Prostate gland (tissue), 2 donors: ENCODE measurements around the gene ARHGAP6. TPM values are rescaled to one million over a fixed set of nuclear protein-coding genes. Genes with fewer than 3 reads are reported as not detected.

ENCODE experiments used
- DNase-seq: peaks from one replicate; pipeline ENCODE4 v3.0.0-alpha.2; 2019; ENCODE audit warnings: low spot score
- H3K27ac ChIP-seq, 2 donors: fragments of 200-600 bp; sonication (generic); 2 replicates each; pipeline ENCODE4 v1.5.1; 2017 to 2019
- H3K27me3 ChIP-seq: fragments of 200-600 bp; sonication (generic); replicated peaks from 2 replicates; pipeline ENCODE4 v1.5.1; 2019; ENCODE audit not compliant: insufficient read depth
- H3K36me3 ChIP-seq, 2 donors: fragments of 200-600 bp; sonication (generic); 1 replicate in 1 of 2; 2 replicates in 1 of 2; pipeline versions ENCODE4 v1.5.1 to v1.8.1; 2017 to 2019
- H3K4me1 ChIP-seq: fragments of 200-600 bp; sonication (generic); replicated peaks from 2 replicates; pipeline ENCODE4 v1.5.1; 2019
- H3K4me3 ChIP-seq, 2 donors: fragments of 200-600 bp; sonication (generic); 2 replicates each; pipeline ENCODE4 v1.5.1; 2017 to 2019
- H3K9me3 ChIP-seq: fragments of 200-600 bp; sonication (generic); 2 replicates; pipeline ENCODE4 v1.5.1; 2017
- POLR2A ChIP-seq: fragments of 450-650 bp; IDR thresholded peaks from one replicate; pipeline ENCODE4 v1.6.1; 2016; ENCODE audit warnings: antibody characterized with exemption, mild to moderate bottlenecking
- POLR2AphosphoS5 ChIP-seq: sonication (generic); formaldehyde crosslinking; IDR thresholded peaks from one replicate; pipeline ENCODE4 v1.6.1; 2017; ENCODE audit warnings: antibody characterized with exemption
- WGBS: methylation state at CpG from one replicate; pipeline ENCODE4 v1.1.5; 2018; 5-methylcytosine and 5-hydroxymethylcytosine counted together
- intact Hi-C: fragments of 100-400 bp; cut with DNase I; formaldehyde crosslinking; loops from one replicate; pipeline ENCODE4 v1.14.2; 2022
- total RNA-seq, 2 donors: library from RNA; depleted of rRNA; stranded (reverse); fragments of >200 nt; gene quantifications; one replicate each; pipeline ENCODE4 v1.1.0, GENCODE V29; 2016
- TF ChIP-seq, protein P1 (sequence below), 4 experiments: fragments of 200-600 bp in 2 of 4; fragments of 450-650 bp in 2 of 4; sonication (generic) in 2 of 4; IDR thresholded peaks; 1 replicate in 3 of 4; 2 replicates in 1 of 4; pipeline ENCODE4 v1.5.1; 2016 to 2019; ENCODE audit warnings: antibody characterized with exemption in 4 of 4, mild to moderate bottlenecking in 2 of 4, moderate library complexity in 2 of 4

The ARHGAP6 gene
- total RNA-seq, 2 donors from 2014 or later = 72.6 to 73.7 TPM

- DNase-seq = no peak
- no peaks in the 10 kb centered on the region for H3K27me3 ChIP-seq
- no peak overlapping the region for H3K4me3 ChIP-seq
- no peak for TF ChIP-seq POLR2A
- TF ChIP-seq, protein P1, sequence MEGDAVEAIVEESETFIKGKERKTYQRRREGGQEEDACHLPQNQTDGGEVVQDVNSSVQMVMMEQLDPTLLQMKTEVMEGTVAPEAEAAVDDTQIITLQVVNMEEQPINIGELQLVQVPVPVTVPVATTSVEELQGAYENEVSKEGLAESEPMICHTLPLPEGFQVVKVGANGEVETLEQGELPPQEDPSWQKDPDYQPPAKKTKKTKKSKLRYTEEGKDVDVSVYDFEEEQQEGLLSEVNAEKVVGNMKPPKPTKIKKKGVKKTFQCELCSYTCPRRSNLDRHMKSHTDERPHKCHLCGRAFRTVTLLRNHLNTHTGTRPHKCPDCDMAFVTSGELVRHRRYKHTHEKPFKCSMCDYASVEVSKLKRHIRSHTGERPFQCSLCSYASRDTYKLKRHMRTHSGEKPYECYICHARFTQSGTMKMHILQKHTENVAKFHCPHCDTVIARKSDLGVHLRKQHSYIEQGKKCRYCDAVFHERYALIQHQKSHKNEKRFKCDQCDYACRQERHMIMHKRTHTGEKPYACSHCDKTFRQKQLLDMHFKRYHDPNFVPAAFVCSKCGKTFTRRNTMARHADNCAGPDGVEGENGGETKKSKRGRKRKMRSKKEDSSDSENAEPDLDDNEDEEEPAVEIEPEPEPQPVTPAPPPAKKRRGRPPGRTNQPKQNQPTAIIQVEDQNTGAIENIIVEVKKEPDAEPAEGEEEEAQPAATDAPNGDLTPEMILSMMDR (IDR thresholded peaks at IDR 0.05) = no peak
- TF ChIP-seq POLR2AphosphoS5 = no peak
- 70% methylated on average over 1 of the region's 1 CpG for WGBS
- no peaks in the 10 kb centered on the region for H3K9me3 ChIP-seq
- intact Hi-C loops = no loop called here
- no peak overlapping the region for H3K27ac ChIP-seq
- no peaks in the 10 kb centered on the region for H3K4me1 ChIP-seq
- no peaks in the 10 kb centered on the region for H3K36me3 ChIP-seq
These were observed 233.9 kb downstream of the ARHGAP6 start for GRCh38 chrX:11431786-11432185.

- TF ChIP-seq POLR2A (no peak), POLR2AphosphoS5 (no peak)
- TF ChIP-seq, protein P1 (IDR thresholded peaks at IDR 0.05) = no peak
- no peaks in the 10 kb centered on the region for H3K9me3 ChIP-seq
- no peaks in the 10 kb centered on the region for H3K4me1 ChIP-seq
- intact Hi-C loops = no loop called here
- no peak overlapping the region for H3K27ac ChIP-seq
- no peak for DNase-seq
- H3K36me3 ChIP-seq = no peaks in the 10 kb centered on the region
- no peaks in the 10 kb centered on the region for H3K27me3 ChIP-seq
- H3K4me3 ChIP-seq = no peak overlapping the region
These were observed 235.4 kb downstream of the ARHGAP6 start for GRCh38 chrX:11430271-11430670.

DNA sequence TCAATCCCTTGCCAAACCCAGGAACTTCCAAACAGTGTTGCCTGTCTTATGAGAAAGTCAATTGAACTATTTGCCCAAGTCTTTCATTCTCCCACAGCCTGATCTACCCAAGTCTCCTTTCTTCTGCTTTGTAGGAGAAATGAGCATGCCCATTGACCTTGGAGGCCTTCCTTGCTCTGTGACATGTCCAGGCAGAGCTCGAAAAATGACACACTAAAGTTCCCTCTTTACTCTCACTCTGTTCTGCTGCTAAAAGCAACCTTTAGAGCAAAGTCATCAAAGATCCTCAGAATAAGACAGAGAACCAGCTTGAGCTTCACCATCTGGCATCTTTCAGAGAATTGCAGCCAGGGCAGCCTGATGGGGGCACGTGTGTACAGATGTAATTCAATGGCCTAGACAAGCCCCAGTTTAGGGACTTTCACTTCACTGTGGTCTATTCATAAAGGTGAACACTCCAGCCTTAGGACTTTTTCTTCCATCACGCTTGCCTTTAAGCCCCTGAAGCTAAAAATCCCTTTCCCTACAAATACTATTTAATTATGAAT is 236.1 kb downstream of the ARHGAP6 start:
- H3K4me1 ChIP-seq = no peaks in the 10 kb centered on the region
- WGBS = 53% methylated on average over 3 of the region's 3 CpGs
- H3K27me3 ChIP-seq = no peaks in the 10 kb centered on the region
- H3K4me3 ChIP-seq = no peak overlapping the region
- H3K36me3 ChIP-seq = no peaks in the 10 kb centered on the region
- H3K9me3 ChIP-seq = no peaks in the 10 kb centered on the region
- intact Hi-C loops = loop anchor here (5.0 kb wide), 1 partner anchor 47 kb away; no protein-coding TSS in a partner anchor
- no peak overlapping the region for H3K27ac ChIP-seq
- TF ChIP-seq POLR2AphosphoS5 (no peak), POLR2A (no peak)
- TF ChIP-seq, protein P1 (IDR thresholded peaks at IDR 0.05) = no peak
- DNase-seq = no peak

- no peaks in the 10 kb centered on the region for H3K36me3 ChIP-seq
- TF ChIP-seq POLR2AphosphoS5 (no peak), POLR2A (peak; percentile 22)
- TF ChIP-seq, protein P1 (IDR thresholded peaks at IDR 0.05) = peak in 2 of 4 experiments; percentile 52 to 56
- no peaks in the 10 kb centered on the region for H3K9me3 ChIP-seq
- no peaks in the 10 kb centered on the region for H3K27me3 ChIP-seq
- peak overlapping the region; percentile 84 to 85 for H3K27ac ChIP-seq
- no peaks in the 10 kb centered on the region for H3K4me1 ChIP-seq
- WGBS = 3% methylated on average over 19 of the region's 57 CpGs
- intact Hi-C loops = loop anchor here (5.0 kb wide), 1 partner anchor 45 kb away; no protein-coding TSS in a partner anchor
- DNase-seq = peak; percentile 45
- H3K4me3 ChIP-seq = peak overlapping the region; percentile 42 to 56
These were observed 238.2 kb downstream of the ARHGAP6 start for GRCh38 chrX:11427453-11428071.
